C4-2B (cell line): ENCODE results near the gene CEACAM19.
"Not testable (repeated sequence)": the region's sequence is repeated elsewhere in the genome, so short reads cannot be mapped to it uniquely, and the experiment has no call there.

Experiments
- CTCF ChIP-seq: fragments of 450-650 bp; conservative IDR thresholded peaks from 2 replicates; pipeline ENCODE4 v1.5.1; 2017; ENCODE audit warnings: mild to moderate bottlenecking
- ZFX ChIP-seq: fragments of 450-650 bp; IDR thresholded peaks from 2 replicates; pipeline ENCODE4 v1.6.1; 2017

- TF ChIP-seq CTCF, ZFX: not testable (repeated sequence)
Measured at GRCh38 chr19:44625637-44626036, 45.6 kb upstream of the CEACAM19 start.
